Neural progenitor cell (in vitro differentiated cells): Measurements from ENCODE around the gene CADM1. TPM values are rescaled to one million over a fixed set of nuclear protein-coding genes. Genes with fewer than 3 reads are reported as not detected.

Source experiments
- DNase-seq: peaks from one replicate; pipeline ENCODE4 v3.0.0-alpha.2; 2016; ENCODE audit warnings: low spot score
- H2AFZ ChIP-seq: fragments of 200-600 bp; sonication (generic); replicated peaks from 2 replicates; pipeline ENCODE4 v1.6.1; 2016; ENCODE audit warnings: antibody characterized with exemption
- H3F3A ChIP-seq: fragments of 200-600 bp; sonication (generic); 2 replicates; pipeline ENCODE4 v1.6.1; 2016; ENCODE audit warnings: antibody characterized with exemption, low read depth
- H3K27ac ChIP-seq: fragments of 200-600 bp; sonication (generic); 2 replicates; pipeline ENCODE4 v1.5.1; 2016; ENCODE audit warnings: mild to moderate bottlenecking
- H3K27me3 ChIP-seq: fragments of 200-600 bp; sonication (generic); 2 replicates; pipeline ENCODE4 v1.6.1; 2016; ENCODE audit warnings: mild to moderate bottlenecking, moderate library complexity
- H3K36me3 ChIP-seq: fragments of 200-600 bp; sonication (generic); 2 replicates; pipeline ENCODE4 v1.5.1; 2016
- H3K4me1 ChIP-seq: fragments of 200-600 bp; sonication (generic); 2 replicates; pipeline ENCODE4 v1.6.1; 2016; ENCODE audit warnings: mixed run types
- H3K4me2 ChIP-seq: fragments of 200-600 bp; sonication (generic); 2 replicates; pipeline ENCODE4 v1.6.1; 2016
- H3K4me3 ChIP-seq: fragments of 200-600 bp; sonication (generic); 2 replicates; pipeline ENCODE4 v1.5.1; 2016
- H3K79me2 ChIP-seq: fragments of 200-600 bp; sonication (generic); 2 replicates; pipeline ENCODE4 v1.6.1; 2016; ENCODE audit warnings: low read depth
- H3K9ac ChIP-seq: fragments of 200-600 bp; sonication (generic); 2 replicates; pipeline ENCODE4 v1.6.1; 2016
- H3K9me3 ChIP-seq: fragments of 200-600 bp; sonication (generic); 2 replicates; pipeline ENCODE4 v1.5.1; 2016; ENCODE audit warnings: low read depth
- H4K20me1 ChIP-seq: fragments of 200-600 bp; sonication (generic); 2 replicates; pipeline ENCODE4 v1.6.1; 2016; ENCODE audit warnings: low read depth
- H3K27ac Mint-ChIP-seq: 3 replicates; pipeline ENCODE4 v1.8.0; 2021; ENCODE audit warnings: mixed read lengths
- H3K27me3 Mint-ChIP-seq: 2 replicates; pipeline ENCODE4 v1.8.0; 2022; ENCODE audit warnings: low read depth, mild to moderate bottlenecking, inconsistent platforms, moderate library complexity, mixed read lengths; ENCODE audit not compliant: insufficient read depth
- H3K36me3 Mint-ChIP-seq: 3 replicates; pipeline ENCODE4 v1.8.0; 2021; ENCODE audit warnings: mixed read lengths
- H3K4me1 Mint-ChIP-seq: 3 replicates; pipeline ENCODE4 v1.8.0; 2021; ENCODE audit warnings: mixed read lengths
- H3K4me3 Mint-ChIP-seq: 3 replicates; pipeline ENCODE4 v1.8.0; 2021; ENCODE audit warnings: mild to moderate bottlenecking, moderate library complexity, mixed read lengths
- H3K9me3 Mint-ChIP-seq: 3 replicates; pipeline ENCODE4 v1.8.0; 2020; ENCODE audit warnings: mixed read lengths
- EZH2 ChIP-seq: fragments of 200-600 bp; sonication (generic); IDR thresholded peaks from 2 replicates; pipeline ENCODE4 v1.6.1; 2017; ENCODE audit warnings: antibody characterized with exemption, mild to moderate bottlenecking, moderate library complexity
- EZH2phosphoT487 ChIP-seq: fragments of 200-600 bp; sonication (generic); IDR thresholded peaks from 2 replicates; pipeline ENCODE4 v1.6.1; 2017; ENCODE audit warnings: antibody characterized with exemption
- total RNA-seq: library from RNA; depleted of rRNA; stranded (reverse); fragments of >200 nt; gene quantifications from 2 replicates; pipeline ENCODE4 v1.2.3, GENCODE V29; 2015; ENCODE audit warnings: low replicate concordance
- TF ChIP-seq, protein P1 (sequence below): fragments of 200-600 bp; sonication (generic); IDR thresholded peaks from 2 replicates; pipeline ENCODE4 v1.5.1; 2017; ENCODE audit warnings: antibody characterized with exemption, mild to moderate bottlenecking

The CADM1 gene
- total RNA-seq, 1 donor from 2014 or later = 123 TPM

DNA sequence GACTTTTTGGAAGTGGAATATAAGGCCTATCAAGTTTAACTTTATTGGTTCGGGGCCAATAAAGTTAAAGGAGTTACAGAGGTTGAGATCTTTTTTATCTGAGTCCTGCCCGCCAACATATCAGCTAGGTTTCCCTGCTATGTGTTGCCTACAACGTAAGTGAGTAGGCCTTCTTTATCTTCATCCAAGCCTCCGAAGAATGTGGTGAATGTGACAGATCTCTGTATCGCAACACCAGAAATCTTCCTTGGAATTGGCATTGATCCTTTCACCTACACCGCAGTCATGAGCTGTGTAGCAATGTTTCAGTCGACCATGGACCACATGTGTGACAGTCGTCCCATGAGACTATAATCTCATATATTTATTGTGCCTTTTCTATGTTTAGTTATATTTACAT, 37.3 kb upstream of the CADM1 start:
- H2AFZ ChIP-seq = no peak overlapping the region
- peaks cover 16% of the 10 kb centered on the region for H3K4me1 ChIP-seq
- Mint-ChIP-seq H3K27ac (no peak overlapping the region), H3K4me1 (no peaks in the 10 kb centered on the region), H3K27me3 (peaks cover 4% of the 10 kb centered on the region), H3K9me3 (no peaks in the 10 kb centered on the region), H3K36me3 (no peaks in the 10 kb centered on the region), H3K4me3 (no peak overlapping the region)
- H3K4me3 ChIP-seq = no peak overlapping the region
- no peaks in the 10 kb centered on the region for H3K79me2 ChIP-seq
- H3F3A ChIP-seq = peaks cover 7% of the 10 kb centered on the region
- no peaks in the 10 kb centered on the region for H3K9me3 ChIP-seq
- H4K20me1 ChIP-seq = no peaks in the 10 kb centered on the region
- no peak overlapping the region for H3K4me2 ChIP-seq
- H3K27me3 ChIP-seq = no peaks in the 10 kb centered on the region
- no peak for DNase-seq
- no peaks in the 10 kb centered on the region for H3K36me3 ChIP-seq
- H3K27ac ChIP-seq = no peak overlapping the region
- H3K9ac ChIP-seq = no peak overlapping the region
- TF ChIP-seq, protein P1, sequence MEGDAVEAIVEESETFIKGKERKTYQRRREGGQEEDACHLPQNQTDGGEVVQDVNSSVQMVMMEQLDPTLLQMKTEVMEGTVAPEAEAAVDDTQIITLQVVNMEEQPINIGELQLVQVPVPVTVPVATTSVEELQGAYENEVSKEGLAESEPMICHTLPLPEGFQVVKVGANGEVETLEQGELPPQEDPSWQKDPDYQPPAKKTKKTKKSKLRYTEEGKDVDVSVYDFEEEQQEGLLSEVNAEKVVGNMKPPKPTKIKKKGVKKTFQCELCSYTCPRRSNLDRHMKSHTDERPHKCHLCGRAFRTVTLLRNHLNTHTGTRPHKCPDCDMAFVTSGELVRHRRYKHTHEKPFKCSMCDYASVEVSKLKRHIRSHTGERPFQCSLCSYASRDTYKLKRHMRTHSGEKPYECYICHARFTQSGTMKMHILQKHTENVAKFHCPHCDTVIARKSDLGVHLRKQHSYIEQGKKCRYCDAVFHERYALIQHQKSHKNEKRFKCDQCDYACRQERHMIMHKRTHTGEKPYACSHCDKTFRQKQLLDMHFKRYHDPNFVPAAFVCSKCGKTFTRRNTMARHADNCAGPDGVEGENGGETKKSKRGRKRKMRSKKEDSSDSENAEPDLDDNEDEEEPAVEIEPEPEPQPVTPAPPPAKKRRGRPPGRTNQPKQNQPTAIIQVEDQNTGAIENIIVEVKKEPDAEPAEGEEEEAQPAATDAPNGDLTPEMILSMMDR = no peak
- TF ChIP-seq EZH2phosphoT487 = no peak
- TF ChIP-seq EZH2 = no peak

DNA sequence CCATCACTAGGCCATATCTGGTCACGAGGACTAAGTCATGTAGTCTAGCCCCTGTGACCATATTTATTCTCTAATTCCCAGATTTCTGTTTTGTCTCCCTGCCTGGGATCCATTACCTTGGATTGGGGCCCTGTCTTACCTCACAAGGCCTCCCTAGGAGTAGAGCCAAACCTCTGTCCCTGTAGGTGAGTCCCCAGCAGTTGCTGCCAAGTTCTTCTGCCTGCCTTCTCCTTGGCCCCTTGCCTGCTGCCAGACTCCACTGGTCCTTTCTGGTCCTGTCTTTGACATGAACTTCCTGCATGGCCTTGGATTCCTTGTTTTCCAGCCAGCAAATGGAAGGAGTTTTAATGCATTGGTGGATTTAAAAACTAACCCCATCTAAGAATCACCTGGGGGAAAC, 35.6 kb upstream of the CADM1 start:
- H3F3A ChIP-seq = peaks cover 7% of the 10 kb centered on the region
- H3K27me3 Mint-ChIP-seq = peaks cover 2% of the 10 kb centered on the region
- no peak overlapping the region for H3K27ac Mint-ChIP-seq
- H3K27ac ChIP-seq = no peak overlapping the region
- H3K27me3 ChIP-seq = no peaks in the 10 kb centered on the region
- peaks cover 8% of the 10 kb centered on the region for H3K4me1 Mint-ChIP-seq
- no peak overlapping the region for H3K9ac ChIP-seq
- peaks cover 12% of the 10 kb centered on the region for H3K4me1 ChIP-seq
- no peaks in the 10 kb centered on the region for H3K9me3 Mint-ChIP-seq
- H3K36me3 ChIP-seq = no peaks in the 10 kb centered on the region
- no peak overlapping the region for H3K4me3 ChIP-seq
- no peak for DNase-seq
- H3K9me3 ChIP-seq = no peaks in the 10 kb centered on the region
- no peaks in the 10 kb centered on the region for H4K20me1 ChIP-seq
- no peak overlapping the region for H3K4me2 ChIP-seq
- H2AFZ ChIP-seq = no peak overlapping the region
- TF ChIP-seq EZH2phosphoT487 (no peak), EZH2 (no peak)
- TF ChIP-seq, protein P1 = no peak
- no peaks in the 10 kb centered on the region for H3K36me3 Mint-ChIP-seq
- no peaks in the 10 kb centered on the region for H3K79me2 ChIP-seq
- H3K4me3 Mint-ChIP-seq = no peak overlapping the region

DNA sequence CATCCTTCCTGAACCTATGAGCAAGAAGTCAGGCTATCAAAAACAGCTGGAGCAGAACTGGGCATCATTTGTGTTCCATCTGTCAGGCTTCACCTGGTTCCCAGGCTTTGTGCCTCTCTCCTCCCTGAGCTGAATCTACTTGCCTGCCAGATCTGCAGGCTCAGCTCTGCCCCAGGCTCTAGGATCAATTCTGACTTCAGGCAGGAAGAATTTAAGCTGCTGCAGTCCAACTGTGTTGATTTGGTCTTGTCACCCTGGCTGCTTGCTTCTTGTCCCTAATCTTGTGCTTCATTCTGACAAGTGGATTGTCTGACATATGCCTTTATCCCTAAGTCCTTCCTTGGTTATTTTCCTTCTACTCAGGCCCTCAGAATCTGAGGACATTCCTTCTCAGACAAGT, 31.6 kb upstream of the CADM1 start:
- no peak overlapping the region for H3K27ac Mint-ChIP-seq
- Histone ChIP-seq H3K36me3 (no peaks in the 10 kb centered on the region), H4K20me1 (no peaks in the 10 kb centered on the region), H3K9ac (no peak overlapping the region), H3K4me2 (no peak overlapping the region), H3K79me2 (no peaks in the 10 kb centered on the region), H3K27me3 (no peaks in the 10 kb centered on the region), H3K27ac (no peak overlapping the region), H3K4me3 (no peak overlapping the region), H3K9me3 (no peaks in the 10 kb centered on the region), H3K4me1 (no peaks in the 10 kb centered on the region), H3F3A (no peaks in the 10 kb centered on the region), H2AFZ (no peak overlapping the region)
- H3K4me3 Mint-ChIP-seq = no peak overlapping the region
- no peaks in the 10 kb centered on the region for H3K36me3 Mint-ChIP-seq
- H3K27me3 Mint-ChIP-seq = peaks cover 3% of the 10 kb centered on the region
- TF ChIP-seq EZH2phosphoT487 (no peak), EZH2 (no peak)
- TF ChIP-seq, protein P1 = no peak
- peaks cover 8% of the 10 kb centered on the region for H3K4me1 Mint-ChIP-seq
- no peak for DNase-seq
- no peaks in the 10 kb centered on the region for H3K9me3 Mint-ChIP-seq
